GM19397 (cell line): ENCODE measurements around the gene HAUS8.
"Not testable (repeated sequence)": the region's sequence is repeated elsewhere in the genome, so short reads cannot be mapped to it uniquely, and the experiment has no call there.

ENCODE experiments used
- ATAC-seq: cut with Tn5 transposase; IDR thresholded peaks from one replicate; pipeline ENCODE4 v1.9.1; 2021; ENCODE audit warnings: mild to moderate bottlenecking, moderate library complexity; ENCODE audit not compliant: unreplicated experiment

HAUS8 gene

GRCh38 chr19:17101686-17102628 is 26.7 kb upstream of the HAUS8 start:
- ATAC-seq, result no peak

GRCh38 chr19:17098326-17098725 is 23.1 kb upstream of the HAUS8 start:
- no peak for ATAC-seq

- no peak for ATAC-seq
Measured at GRCh38 chr19:17097593-17098126, 22.4 kb upstream of the HAUS8 start.

GRCh38 chr19:17095141-17095919 is 20.1 kb upstream of the HAUS8 start:
- ATAC-seq, result no peak

- not testable (repeated sequence) for ATAC-seq
Measured at GRCh38 chr19:17094694-17095093, 19.4 kb upstream of the HAUS8 start.

- ATAC-seq, result no peak
Measured at GRCh38 chr19:17092696-17093095, 17.4 kb upstream of the HAUS8 start.

GRCh38 chr19:17091758-17092333 is 16.6 kb upstream of the HAUS8 start:
- no peak for ATAC-seq

- ATAC-seq, result no peak
Measured at GRCh38 chr19:17090583-17090982, 15.3 kb upstream of the HAUS8 start.

GRCh38 chr19:17088552-17088951 is 13.3 kb upstream of the HAUS8 start:
- ATAC-seq, result no peak

GRCh38 chr19:17086834-17087233 is 11.6 kb upstream of the HAUS8 start:
- ATAC-seq, result no peak

- ATAC-seq, result no peak
Measured at GRCh38 chr19:17086120-17086519, 10.9 kb upstream of the HAUS8 start.

- ATAC-seq, result no peak
Measured at GRCh38 chr19:17081672-17082630, 6.7 kb upstream of the HAUS8 start.

- no peak for ATAC-seq
Measured at GRCh38 chr19:17080440-17080801, 5.2 kb upstream of the HAUS8 start.

GRCh38 chr19:17079710-17080439 is 4.6 kb upstream of the HAUS8 start:
- no peak for ATAC-seq

GRCh38 chr19:17078920-17079709 is 3.9 kb upstream of the HAUS8 start:
- ATAC-seq, result no peak

GRCh38 chr19:17078036-17078919 is 3.0 kb upstream of the HAUS8 start:
- no peak for ATAC-seq

GRCh38 chr19:17077447-17078028 is 2.3 kb upstream of the HAUS8 start:
- ATAC-seq, result no peak
